Measurements from ENCODE around the gene LMF1.

LMF1 gene

DNA sequence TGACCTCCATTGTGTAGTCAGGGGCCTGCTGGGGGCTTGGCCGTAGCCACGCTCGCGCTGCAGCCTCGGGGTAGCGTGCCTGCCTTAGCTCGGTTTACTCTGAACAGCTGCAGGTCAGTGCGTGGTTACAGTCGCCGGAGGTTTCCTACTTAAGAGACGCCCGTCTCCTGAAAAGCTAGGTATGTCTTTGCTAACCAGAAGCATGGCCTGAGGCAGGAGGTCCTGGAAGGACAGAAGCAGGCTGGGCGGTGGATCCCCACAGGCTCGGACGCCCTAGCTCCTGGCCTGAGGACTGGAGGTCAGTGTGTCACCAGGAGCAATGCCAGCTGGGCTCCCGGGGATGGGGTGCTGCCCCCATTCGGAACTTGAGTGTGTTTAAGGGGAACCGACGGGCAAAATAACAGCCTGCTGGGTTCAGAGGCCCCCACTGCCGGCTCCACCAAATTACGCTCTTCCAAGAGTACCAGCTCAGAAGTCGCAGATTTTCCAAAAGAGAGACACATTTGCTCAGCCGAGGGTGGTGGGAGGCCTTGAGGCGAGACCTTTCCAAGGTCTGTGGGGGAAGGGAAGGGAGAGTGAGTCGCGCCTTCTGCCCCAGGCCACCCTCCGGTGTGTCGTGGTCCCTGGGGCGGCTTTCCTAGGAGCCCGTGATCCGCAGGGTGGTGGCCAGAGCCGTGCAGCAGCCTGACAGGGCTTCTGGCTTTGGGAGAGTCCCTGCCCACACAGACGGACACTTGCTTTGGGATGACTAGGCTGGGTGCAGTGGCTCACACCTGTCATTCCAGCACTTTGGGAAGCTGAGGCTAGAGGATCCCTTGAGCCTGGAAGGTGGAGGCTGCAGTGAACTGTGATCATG is 166.4 kb downstream of the LMF1 start:
- TF ChIP-seq, protein P1, sequence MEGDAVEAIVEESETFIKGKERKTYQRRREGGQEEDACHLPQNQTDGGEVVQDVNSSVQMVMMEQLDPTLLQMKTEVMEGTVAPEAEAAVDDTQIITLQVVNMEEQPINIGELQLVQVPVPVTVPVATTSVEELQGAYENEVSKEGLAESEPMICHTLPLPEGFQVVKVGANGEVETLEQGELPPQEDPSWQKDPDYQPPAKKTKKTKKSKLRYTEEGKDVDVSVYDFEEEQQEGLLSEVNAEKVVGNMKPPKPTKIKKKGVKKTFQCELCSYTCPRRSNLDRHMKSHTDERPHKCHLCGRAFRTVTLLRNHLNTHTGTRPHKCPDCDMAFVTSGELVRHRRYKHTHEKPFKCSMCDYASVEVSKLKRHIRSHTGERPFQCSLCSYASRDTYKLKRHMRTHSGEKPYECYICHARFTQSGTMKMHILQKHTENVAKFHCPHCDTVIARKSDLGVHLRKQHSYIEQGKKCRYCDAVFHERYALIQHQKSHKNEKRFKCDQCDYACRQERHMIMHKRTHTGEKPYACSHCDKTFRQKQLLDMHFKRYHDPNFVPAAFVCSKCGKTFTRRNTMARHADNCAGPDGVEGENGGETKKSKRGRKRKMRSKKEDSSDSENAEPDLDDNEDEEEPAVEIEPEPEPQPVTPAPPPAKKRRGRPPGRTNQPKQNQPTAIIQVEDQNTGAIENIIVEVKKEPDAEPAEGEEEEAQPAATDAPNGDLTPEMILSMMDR (IDR thresholded peaks at IDR 0.05; ENCODE audit: low read depth, low read length): no peak
- no peak for DNase-seq
- Histone ChIP-seq H3K36me3 (no peaks in the 10 kb centered on the region), H3K27me3 (peaks cover 61% of the 10 kb centered on the region), H3K9me3 (no peaks in the 10 kb centered on the region), H3K4me3 (ENCODE audit: low read depth, low read length) (no peak overlapping the region), H3K4me1 (no peaks in the 10 kb centered on the region)

DNA sequence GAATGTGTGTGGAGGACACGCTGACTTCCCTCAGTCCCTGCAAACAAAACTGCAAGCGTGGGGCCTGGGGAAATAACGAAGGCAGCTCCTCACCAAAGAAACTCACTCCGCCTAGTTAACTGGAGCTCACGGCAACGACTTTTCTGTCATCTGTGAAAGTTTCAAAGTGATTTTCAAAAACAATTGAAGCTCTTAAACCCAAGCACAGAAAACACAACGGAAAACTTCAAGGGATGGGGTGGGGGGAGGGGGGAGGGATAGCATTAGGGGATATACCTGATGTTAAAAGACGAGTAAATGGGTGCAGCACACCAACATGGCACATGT is 167.1 kb downstream of the LMF1 start:
- Histone ChIP-seq H3K27me3 (peaks cover 64% of the 10 kb centered on the region), H3K4me3 (ENCODE audit: low read depth, low read length) (no peak overlapping the region), H3K36me3 (no peaks in the 10 kb centered on the region), H3K4me1 (no peaks in the 10 kb centered on the region), H3K9me3 (no peaks in the 10 kb centered on the region)
- DNase-seq: no peak
- TF ChIP-seq, protein P1 (IDR thresholded peaks at IDR 0.05; ENCODE audit: low read depth, low read length): no peak
